CD14-positive monocyte (primary cell): ENCODE measurements around the gene GPC5. TPM values are rescaled to one million over a fixed set of nuclear protein-coding genes. Genes with fewer than 3 reads are reported as not detected.

Source experiments
- DNase-seq, 3 donors: peaks; one replicate each; pipeline ENCODE4 v3.0.0-alpha.2; 2011 to 2022
- H2AFZ ChIP-seq: 2 replicates; pipeline ENCODE4 v1.6.0; 2012; ENCODE audit warnings: mild to moderate bottlenecking, low read depth, low read length, inconsistent platforms; ENCODE audit not compliant: insufficient read depth, poor library complexity, severe bottlenecking
- H3K27ac ChIP-seq, 2 donors: 1 replicate in 1 of 2; 2 replicates in 1 of 2; pipeline ENCODE4 v1.5.1; 2012 to 2013; ENCODE audit warnings: low read length in 2 of 2, control low read depth in 1 of 2, inconsistent platforms in 1 of 2, low read depth in 1 of 2, mild to moderate bottlenecking in 1 of 2
- H3K27me3 ChIP-seq, 2 donors: one replicate each; pipeline versions ENCODE4 v1.6.0 to v1.6.1; 2011 to 2013; ENCODE audit warnings: low read length in 2 of 2; ENCODE audit not compliant: control insufficient read depth in 2 of 2, insufficient read depth in 2 of 2
- H3K36me3 ChIP-seq, 2 donors: replicated peaks in 1 of 2; 1 replicate in 1 of 2; 2 replicates in 1 of 2; pipeline versions ENCODE4 v1.5.1 to v1.6.1; 2012 to 2013; ENCODE audit warnings: low read length in 2 of 2, control low read depth in 1 of 2, inconsistent platforms in 1 of 2, mild to moderate bottlenecking in 1 of 2; ENCODE audit not compliant: insufficient read depth in 2 of 2, control insufficient read depth in 1 of 2
- H3K4me1 ChIP-seq, 2 donors: 1 replicate in 1 of 2; 2 replicates in 1 of 2; pipeline versions ENCODE4 v1.5.1 to v1.6.1; 2012 to 2013; ENCODE audit warnings: low read length in 2 of 2, control low read depth in 1 of 2, inconsistent platforms in 1 of 2, mild to moderate bottlenecking in 1 of 2, moderate library complexity in 1 of 2; ENCODE audit not compliant: insufficient read depth in 2 of 2, control insufficient read depth in 1 of 2
- H3K4me2 ChIP-seq: replicated peaks from 2 replicates; pipeline ENCODE3; 2012; ENCODE audit warnings: low read length, moderate library complexity, mild to moderate bottlenecking; ENCODE audit not compliant: poor library complexity, severe bottlenecking; ENCODE audit errors: extremely low read depth
- H3K4me3 ChIP-seq, 3 experiments: fragments of 200-600 bp in 1 of 3; sonication (generic) in 1 of 3; replicated peaks in 1 of 3; 1 replicate in 2 of 3; 2 replicates in 1 of 3; pipeline ENCODE4 v1.5.1; 2011 to 2013; ENCODE audit warnings: low read length in 3 of 3, mild to moderate bottlenecking in 3 of 3, control low read depth in 2 of 3, low read depth in 2 of 3, inconsistent platforms in 1 of 3, moderate library complexity in 1 of 3
- H3K79me2 ChIP-seq: 2 replicates; pipeline ENCODE4 v1.6.0; 2012; ENCODE audit warnings: mild to moderate bottlenecking, control low read depth, inconsistent platforms, low read length, moderate library complexity; ENCODE audit not compliant: insufficient read depth
- H3K9ac ChIP-seq: 2 replicates; pipeline ENCODE4 v1.6.0; 2017; ENCODE audit warnings: low read length, mild to moderate bottlenecking; ENCODE audit not compliant: insufficient read depth, poor library complexity, severe bottlenecking
- H3K9me3 ChIP-seq, 2 donors: replicated peaks in 1 of 2; 1 replicate in 1 of 2; 2 replicates in 1 of 2; pipeline versions ENCODE4 v1.5.1 to v1.6.1; 2012 to 2013; ENCODE audit warnings: low read length in 2 of 2, control low read depth in 1 of 2; ENCODE audit not compliant: control insufficient read depth in 1 of 2, insufficient read depth in 1 of 2
- H4K20me1 ChIP-seq: 2 replicates; pipeline ENCODE4 v1.6.0; 2012; ENCODE audit warnings: mild to moderate bottlenecking, low read length, control low read depth, moderate library complexity; ENCODE audit not compliant: insufficient read depth
- H3K27ac Mint-ChIP-seq, 7 donors: one replicate each; pipeline ENCODE4 v1.8.0; 2020; ENCODE audit warnings: mild to moderate bottlenecking in 7 of 7, mixed read lengths in 7 of 7, moderate library complexity in 6 of 7, inconsistent platforms in 2 of 7
- H3K27me3 Mint-ChIP-seq, 3 donors: one replicate each; pipeline ENCODE4 v1.8.0; 2021 to 2022; ENCODE audit warnings: low read depth in 3 of 3, mild to moderate bottlenecking in 3 of 3, mixed read lengths in 3 of 3, moderate library complexity in 3 of 3, inconsistent platforms in 1 of 3
- H3K36me3 Mint-ChIP-seq, 2 donors: one replicate each; pipeline ENCODE4 v1.8.0; 2020; ENCODE audit warnings: mixed read lengths in 2 of 2, inconsistent platforms in 1 of 2, mild to moderate bottlenecking in 1 of 2
- H3K4me1 Mint-ChIP-seq: one replicate; pipeline ENCODE4 v1.8.0; 2020; ENCODE audit warnings: mild to moderate bottlenecking, mixed read lengths
- H3K4me3 Mint-ChIP-seq, 2 donors: one replicate each; pipeline ENCODE4 v1.8.0; 2020; ENCODE audit warnings: mild to moderate bottlenecking in 2 of 2, mixed read lengths in 2 of 2, moderate library complexity in 1 of 2
- H3K9me3 Mint-ChIP-seq, 7 donors: one replicate each; pipeline ENCODE4 v1.8.0; 2020 to 2022; ENCODE audit warnings: mixed read lengths in 7 of 7, mild to moderate bottlenecking in 6 of 7, moderate library complexity in 6 of 7, inconsistent platforms in 2 of 7
- CTCF ChIP-seq: fragments of 200-600 bp; IDR thresholded peaks from one replicate; pipeline ENCODE4 v1.8.0; 2022; ENCODE audit warnings: antibody characterized with exemption, mild to moderate bottlenecking
- WGBS: methylation state at CpG from one replicate; pipeline ENCODE4 v1.1.5; 2013; ENCODE audit warnings: missing lambda C conversion rate; ENCODE audit not compliant: insufficient coverage; 5-methylcytosine and 5-hydroxymethylcytosine counted together
- intact Hi-C, 2 donors: fragments of 100-400 bp; cut with micrococcal nuclease; formaldehyde crosslinking; loops; one replicate each; pipeline versions ENCODE4 v1.15.0 to v1.15.1; 2023
- polyA plus RNA-seq, 3 donors: library from polyadenylated mRNA; depleted of rRNA in 1 of 3; unstranded in 2 of 3; stranded (reverse) in 1 of 3; fragments of 300-500 nt in 2 of 3; fragments of >200 nt in 1 of 3; fragmentation: Illumina TruSeq in 2 of 3; gene quantifications; 1 replicate in 2 of 3; 2 replicates in 1 of 3; pipeline ENCODE4 v1.2.3, GENCODE V29; 2012 to 2021

GPC5 gene
- polyA plus RNA-seq, 3 donors = not detected

DNA sequence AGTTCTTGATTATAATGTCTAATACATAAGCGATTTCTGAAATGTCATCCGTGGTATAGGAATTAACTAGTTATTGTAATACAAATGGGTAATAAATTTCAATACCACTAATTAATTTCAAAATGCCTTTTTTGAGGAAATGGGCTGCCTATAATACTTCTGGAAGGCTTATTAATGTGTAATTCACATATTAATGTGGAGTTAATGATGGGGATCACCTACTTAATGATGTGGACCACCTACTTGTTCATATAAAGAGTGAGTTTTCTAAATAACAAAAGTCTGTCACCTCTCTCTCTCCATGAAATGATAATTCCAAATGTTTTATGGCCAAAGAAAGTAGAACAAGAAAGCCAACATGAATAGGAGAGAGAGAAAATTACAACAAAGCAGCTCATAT, 914.4 kb downstream of the GPC5 start:
- no peak for TF ChIP-seq CTCF
- peaks cover 0 to 1% (median 1%) of the 10 kb centered on the region in 3 donors for H3K27me3 Mint-ChIP-seq
- H3K4me1 ChIP-seq = no peaks in the 10 kb centered on the region
- H3K36me3 ChIP-seq = no peaks in the 10 kb centered on the region
- no peak overlapping the region for H3K4me3 Mint-ChIP-seq
- H2AFZ ChIP-seq = no peak overlapping the region
- H3K36me3 Mint-ChIP-seq = no peaks in the 10 kb centered on the region
- H3K27ac Mint-ChIP-seq = no peak overlapping the region
- H3K27ac ChIP-seq = no peak overlapping the region
- H3K9ac ChIP-seq = no peak overlapping the region
- peaks cover 0 to 10% (median 2%) of the 10 kb centered on the region in 7 donors for H3K9me3 Mint-ChIP-seq
- no CpG with 5 or more reads among the region's 2 CpGs for WGBS
- H3K4me2 ChIP-seq = no peak overlapping the region
- DNase-seq = no peak
- no peak overlapping the region for H3K4me3 ChIP-seq
- no peaks in the 10 kb centered on the region for H4K20me1 ChIP-seq
- no peaks in the 10 kb centered on the region for H3K4me1 Mint-ChIP-seq
- H3K79me2 ChIP-seq = no peaks in the 10 kb centered on the region
- peaks cover 3 to 10% of the 10 kb centered on the region in 2 donors for H3K9me3 ChIP-seq
- intact Hi-C loops = no loop called here
- H3K27me3 ChIP-seq = no peaks in the 10 kb centered on the region

- no peaks in the 10 kb centered on the region for H3K27me3 ChIP-seq
- no peaks in the 10 kb centered on the region for H3K4me1 Mint-ChIP-seq
- H3K36me3 ChIP-seq = no peaks in the 10 kb centered on the region
- no peak overlapping the region for H3K27ac Mint-ChIP-seq
- H3K27ac ChIP-seq = no peak overlapping the region
- no peak overlapping the region for H3K9ac ChIP-seq
- no peak for DNase-seq
- no peaks in the 10 kb centered on the region for H3K36me3 Mint-ChIP-seq
- no peak overlapping the region for H2AFZ ChIP-seq
- H3K4me3 ChIP-seq = no peak overlapping the region
- peaks cover 0 to 10% (median 2%) of the 10 kb centered on the region in 7 donors for H3K9me3 Mint-ChIP-seq
- H3K4me3 Mint-ChIP-seq = no peak overlapping the region
- peaks cover 0 to 1% (median 1%) of the 10 kb centered on the region in 3 donors for H3K27me3 Mint-ChIP-seq
- TF ChIP-seq CTCF = no peak
- no peaks in the 10 kb centered on the region for H3K4me1 ChIP-seq
- 88% methylated on average over 2 of the region's 2 CpGs for WGBS
- peaks cover 3 to 10% of the 10 kb centered on the region in 2 donors for H3K9me3 ChIP-seq
- H4K20me1 ChIP-seq = no peaks in the 10 kb centered on the region
- H3K79me2 ChIP-seq = no peaks in the 10 kb centered on the region
- intact Hi-C loops = no loop called here
- no peak overlapping the region for H3K4me2 ChIP-seq
Measured at GRCh38 chr13:92313382-92313781, 915.0 kb downstream of the GPC5 start.
